GM23338 (cell line): ENCODE data around the gene NUMB. TPM values are rescaled to one million over a fixed set of nuclear protein-coding genes. Genes with fewer than 3 reads are reported as not detected.

Experiments used
- ATAC-seq: fragments of 200-7000 bp; cut with Tn5 transposase; 3 replicates; pipeline ENCODE4 v1.9.1; 2020
- DNase-seq: peaks from one replicate; pipeline ENCODE4 v3.0.0-alpha.2; 2015; ENCODE audit warnings: low spot score
- H2AFZ ChIP-seq: fragments of 200-600 bp; sonication (generic); 2 replicates; pipeline ENCODE4 v1.8.0; 2016; ENCODE audit warnings: antibody characterized with exemption, mild to moderate bottlenecking, moderate library complexity
- H3F3A ChIP-seq: fragments of 200-600 bp; sonication (generic); replicated peaks from 2 replicates; pipeline ENCODE4 v1.8.0; 2017; ENCODE audit warnings: antibody characterized with exemption, mixed run types, low read depth
- H3K27ac ChIP-seq: fragments of 200-600 bp; sonication (generic); 2 replicates; pipeline ENCODE4 v1.6.1; 2016; ENCODE audit warnings: low read depth
- H3K27me3 ChIP-seq: fragments of 200-600 bp; sonication (generic); 2 replicates; pipeline ENCODE4 v1.8.0; 2016; ENCODE audit warnings: mild to moderate bottlenecking, mixed run types, moderate library complexity; ENCODE audit not compliant: insufficient read depth
- H3K36me3 ChIP-seq: fragments of 200-600 bp; sonication (generic); 2 replicates; pipeline ENCODE4 v1.8.0; 2016; ENCODE audit warnings: mild to moderate bottlenecking; ENCODE audit not compliant: insufficient read depth
- H3K4me1 ChIP-seq: fragments of 200-600 bp; sonication (generic); 2 replicates; pipeline ENCODE4 v1.8.0; 2016; ENCODE audit warnings: mild to moderate bottlenecking, moderate library complexity; ENCODE audit not compliant: insufficient read depth
- H3K4me2 ChIP-seq: fragments of 200-600 bp; sonication (generic); 2 replicates; pipeline ENCODE4 v1.7.1; 2017; ENCODE audit warnings: mixed run types
- H3K4me3 ChIP-seq: fragments of 200-600 bp; sonication (generic); 2 replicates; pipeline ENCODE4 v1.6.1; 2016; ENCODE audit warnings: mixed run types
- H3K79me2 ChIP-seq: fragments of 200-600 bp; sonication (generic); replicated peaks from 2 replicates; pipeline ENCODE4 v1.8.0; 2017; ENCODE audit warnings: mild to moderate bottlenecking; ENCODE audit not compliant: insufficient read depth
- H3K9me2 ChIP-seq: fragments of 200-600 bp; sonication (generic); 2 replicates; pipeline ENCODE4 v1.8.0; 2017; ENCODE audit not compliant: insufficient read depth
- H4K20me1 ChIP-seq: fragments of 200-600 bp; sonication (generic); replicated peaks from 2 replicates; pipeline ENCODE4 v1.8.0; 2017; ENCODE audit warnings: mild to moderate bottlenecking; ENCODE audit not compliant: insufficient read depth
- H3K27ac Mint-ChIP-seq: 2 replicates; pipeline ENCODE4 v1.8.0; 2020; ENCODE audit warnings: inconsistent platforms, mild to moderate bottlenecking, moderate library complexity, mixed read lengths
- H3K27me3 Mint-ChIP-seq: 3 replicates; pipeline ENCODE4 v1.8.0; 2022; ENCODE audit warnings: low read depth, mild to moderate bottlenecking, moderate library complexity, mixed read lengths, inconsistent platforms; ENCODE audit not compliant: insufficient read depth, poor library complexity
- H3K36me3 Mint-ChIP-seq: 3 replicates; pipeline ENCODE4 v1.8.0; 2021; ENCODE audit warnings: low read depth, mild to moderate bottlenecking, inconsistent platforms, moderate library complexity, mixed read lengths
- H3K4me1 Mint-ChIP-seq: 3 replicates; pipeline ENCODE4 v1.8.0; 2020; ENCODE audit warnings: mild to moderate bottlenecking, inconsistent platforms, mixed read lengths
- H3K4me3 Mint-ChIP-seq: 3 replicates; pipeline ENCODE4 v1.8.0; 2021; ENCODE audit warnings: moderate library complexity, mild to moderate bottlenecking, inconsistent platforms, mixed read lengths
- H3K9me3 Mint-ChIP-seq: 3 replicates; pipeline ENCODE4 v1.8.0; 2020; ENCODE audit warnings: moderate library complexity, mild to moderate bottlenecking, inconsistent platforms, mixed read lengths
- CREB1 ChIP-seq: fragments of 250-450 bp; sonication (Bioruptor Pico); IDR thresholded peaks from 2 replicates; pipeline ENCODE4 v1.5.0; 2020; ENCODE audit warnings: low read depth, mild to moderate bottlenecking, moderate library complexity
- CTCF ChIP-seq, 2 experiments: fragments of 200-600 bp in 1 of 2; sonication (generic) in 1 of 2; conservative IDR thresholded peaks; 2 replicates each; pipeline versions ENCODE4 v1.5.1 to v1.6.1; 2016 to 2017; ENCODE audit warnings: antibody characterized with exemption in 2 of 2, low read depth in 2 of 2, mild to moderate bottlenecking in 2 of 2, moderate library complexity in 1 of 2
- EZH2 ChIP-seq: fragments of 200-600 bp; sonication (generic); IDR thresholded peaks from one replicate; pipeline ENCODE4 v1.8.0; 2017; ENCODE audit warnings: antibody characterized with exemption, mild to moderate bottlenecking, low read depth; ENCODE audit not compliant: unreplicated experiment
- EZH2phosphoT487 ChIP-seq: fragments of 200-600 bp; sonication (generic); IDR thresholded peaks from one replicate; pipeline ENCODE4 v1.8.1; 2018; ENCODE audit warnings: antibody characterized with exemption; ENCODE audit not compliant: unreplicated experiment
- JUNB ChIP-seq: IDR thresholded peaks from one replicate; pipeline ENCODE4 v1.6.1; 2016; ENCODE audit warnings: antibody characterized with exemption; ENCODE audit not compliant: unreplicated experiment
- NANOG ChIP-seq: IDR thresholded peaks from 2 replicates; pipeline ENCODE4 v1.6.1; 2016; ENCODE audit warnings: antibody characterized with exemption, borderline replicate concordance
- POLR2AphosphoS5 ChIP-seq: IDR thresholded peaks from 2 replicates; pipeline ENCODE4 v1.6.1; 2016; ENCODE audit warnings: antibody characterized with exemption, low read depth
- REST ChIP-seq: IDR thresholded peaks from one replicate; pipeline ENCODE4 v1.6.1; 2018; ENCODE audit warnings: antibody characterized with exemption; ENCODE audit not compliant: unreplicated experiment
- STAT1 ChIP-seq: IDR thresholded peaks from one replicate; pipeline ENCODE4 v1.6.1; 2016; ENCODE audit warnings: antibody characterized with exemption; ENCODE audit not compliant: unreplicated experiment
- ZNF114 ChIP-seq: fragments of 250-450 bp; sonication (Bioruptor Pico); IDR thresholded peaks from 2 replicates; pipeline ENCODE4 v1.5.0; 2020; ENCODE audit warnings: mild to moderate bottlenecking, moderate library complexity
- ZNF331 ChIP-seq: fragments of 250-450 bp; sonication (Bioruptor Pico); IDR thresholded peaks from 2 replicates; pipeline ENCODE4 v1.5.0; 2020; ENCODE audit warnings: low read depth, mild to moderate bottlenecking, moderate library complexity
- polyA plus RNA-seq: library from polyadenylated mRNA; unstranded; fragments of >200 nt; fragmentation: Nextera tagmentation; extraction: Ambion mirVana; gene quantifications from 2 replicates; pipeline ENCODE4 v1.2.1, GENCODE V29; 2016
- total RNA-seq: library from RNA; depleted of rRNA; stranded (reverse); fragments of >200 nt; shearing (Covaris generic); gene quantifications from 2 replicates; pipeline ENCODE4 v1.2.3, GENCODE V29; 2014
- TF ChIP-seq, protein P1 (sequence below): fragments of 250-450 bp; sonication (Bioruptor Pico); IDR thresholded peaks from 2 replicates; pipeline ENCODE4 v1.5.0; 2020; ENCODE audit warnings: mild to moderate bottlenecking, moderate library complexity
- TF ChIP-seq, protein P2 (sequence below): IDR thresholded peaks from 2 replicates; pipeline ENCODE4 v1.6.1; 2016; ENCODE audit warnings: antibody characterized with exemption

Gene NUMB
- total and polyA plus RNA-seq, 2 experiments from 2014 or later = 32.1 to 36.7 TPM

GRCh38 chr14:73375861-73376260 lies 82.5 kb downstream of the NUMB start:
- Histone ChIP-seq H3F3A (no peaks in the 10 kb centered on the region), H3K79me2 (peaks cover 30% of the 10 kb centered on the region), H3K4me3 (no peak overlapping the region), H3K9me2 (no peaks in the 10 kb centered on the region), H3K36me3 (no peaks in the 10 kb centered on the region), H3K4me1 (no peaks in the 10 kb centered on the region), H3K4me2 (no peak overlapping the region), H2AFZ (no peak overlapping the region), H3K27me3 (no peaks in the 10 kb centered on the region), H3K27ac (no peak overlapping the region), H4K20me1 (peaks cover 6% of the 10 kb centered on the region; the same call in 1 of the 2 replicates)
- no peak overlapping the region for H3K4me3 Mint-ChIP-seq
- TF ChIP-seq, protein P1, sequence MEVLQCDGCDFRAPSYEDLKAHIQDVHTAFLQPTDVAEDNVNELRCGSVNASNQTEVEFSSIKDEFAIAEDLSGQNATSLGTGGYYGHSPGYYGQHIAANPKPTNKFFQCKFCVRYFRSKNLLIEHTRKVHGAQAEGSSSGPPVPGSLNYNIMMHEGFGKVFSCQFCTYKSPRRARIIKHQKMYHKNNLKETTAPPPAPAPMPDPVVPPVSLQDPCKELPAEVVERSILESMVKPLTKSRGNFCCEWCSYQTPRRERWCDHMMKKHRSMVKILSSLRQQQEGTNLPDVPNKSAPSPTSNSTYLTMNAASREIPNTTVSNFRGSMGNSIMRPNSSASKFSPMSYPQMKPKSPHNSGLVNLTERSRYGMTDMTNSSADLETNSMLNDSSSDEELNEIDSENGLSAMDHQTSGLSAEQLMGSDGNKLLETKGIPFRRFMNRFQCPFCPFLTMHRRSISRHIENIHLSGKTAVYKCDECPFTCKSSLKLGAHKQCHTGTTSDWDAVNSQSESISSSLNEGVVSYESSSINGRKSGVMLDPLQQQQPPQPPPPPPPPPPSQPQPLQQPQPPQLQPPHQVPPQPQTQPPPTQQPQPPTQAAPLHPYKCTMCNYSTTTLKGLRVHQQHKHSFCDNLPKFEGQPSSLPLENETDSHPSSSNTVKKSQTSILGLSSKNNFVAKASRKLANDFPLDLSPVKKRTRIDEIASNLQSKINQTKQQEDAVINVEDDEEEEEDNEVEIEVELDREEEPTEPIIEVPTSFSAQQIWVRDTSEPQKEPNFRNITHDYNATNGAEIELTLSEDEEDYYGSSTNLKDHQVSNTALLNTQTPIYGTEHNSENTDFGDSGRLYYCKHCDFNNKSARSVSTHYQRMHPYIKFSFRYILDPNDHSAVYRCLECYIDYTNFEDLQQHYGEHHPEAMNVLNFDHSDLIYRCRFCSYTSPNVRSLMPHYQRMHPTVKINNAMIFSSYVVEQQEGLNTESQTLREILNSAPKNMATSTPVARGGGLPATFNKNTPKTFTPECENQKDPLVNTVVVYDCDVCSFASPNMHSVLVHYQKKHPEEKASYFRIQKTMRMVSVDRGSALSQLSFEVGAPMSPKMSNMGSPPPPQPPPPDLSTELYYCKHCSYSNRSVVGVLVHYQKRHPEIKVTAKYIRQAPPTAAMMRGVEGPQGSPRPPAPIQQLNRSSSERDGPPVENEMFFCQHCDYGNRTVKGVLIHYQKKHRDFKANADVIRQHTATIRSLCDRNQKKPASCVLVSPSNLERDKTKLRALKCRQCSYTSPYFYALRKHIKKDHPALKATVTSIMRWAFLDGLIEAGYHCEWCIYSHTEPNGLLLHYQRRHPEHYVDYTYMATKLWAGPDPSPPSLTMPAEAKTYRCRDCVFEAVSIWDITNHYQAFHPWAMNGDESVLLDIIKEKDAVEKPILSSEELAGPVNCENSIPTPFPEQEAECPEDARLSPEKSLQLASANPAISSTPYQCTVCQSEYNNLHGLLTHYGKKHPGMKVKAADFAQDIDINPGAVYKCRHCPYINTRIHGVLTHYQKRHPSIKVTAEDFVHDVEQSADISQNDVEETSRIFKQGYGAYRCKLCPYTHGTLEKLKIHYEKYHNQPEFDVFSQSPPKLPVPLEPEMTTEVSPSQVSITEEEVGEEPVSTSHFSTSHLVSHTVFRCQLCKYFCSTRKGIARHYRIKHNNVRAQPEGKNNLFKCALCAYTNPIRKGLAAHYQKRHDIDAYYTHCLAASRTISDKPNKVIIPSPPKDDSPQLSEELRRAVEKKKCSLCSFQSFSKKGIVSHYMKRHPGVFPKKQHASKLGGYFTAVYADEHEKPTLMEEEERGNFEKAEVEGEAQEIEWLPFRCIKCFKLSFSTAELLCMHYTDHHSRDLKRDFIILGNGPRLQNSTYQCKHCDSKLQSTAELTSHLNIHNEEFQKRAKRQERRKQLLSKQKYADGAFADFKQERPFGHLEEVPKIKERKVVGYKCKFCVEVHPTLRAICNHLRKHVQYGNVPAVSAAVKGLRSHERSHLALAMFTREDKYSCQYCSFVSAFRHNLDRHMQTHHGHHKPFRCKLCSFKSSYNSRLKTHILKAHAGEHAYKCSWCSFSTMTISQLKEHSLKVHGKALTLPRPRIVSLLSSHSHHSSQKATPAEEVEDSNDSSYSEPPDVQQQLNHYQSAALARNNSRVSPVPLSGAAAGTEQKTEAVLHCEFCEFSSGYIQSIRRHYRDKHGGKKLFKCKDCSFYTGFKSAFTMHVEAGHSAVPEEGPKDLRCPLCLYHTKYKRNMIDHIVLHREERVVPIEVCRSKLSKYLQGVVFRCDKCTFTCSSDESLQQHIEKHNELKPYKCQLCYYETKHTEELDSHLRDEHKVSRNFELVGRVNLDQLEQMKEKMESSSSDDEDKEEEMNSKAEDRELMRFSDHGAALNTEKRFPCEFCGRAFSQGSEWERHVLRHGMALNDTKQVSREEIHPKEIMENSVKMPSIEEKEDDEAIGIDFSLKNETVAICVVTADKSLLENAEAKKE (CRISPR knock-in tag) = no peak
- TF ChIP-seq POLR2AphosphoS5 = no peak
- no peak for TF ChIP-seq STAT1
- no peak for TF ChIP-seq JUNB
- TF ChIP-seq REST = no peak
- TF ChIP-seq CREB1 = no peak
- no peak for TF ChIP-seq EZH2
- no peak for TF ChIP-seq EZH2phosphoT487
- no peak for TF ChIP-seq NANOG
- TF ChIP-seq, protein P2, sequence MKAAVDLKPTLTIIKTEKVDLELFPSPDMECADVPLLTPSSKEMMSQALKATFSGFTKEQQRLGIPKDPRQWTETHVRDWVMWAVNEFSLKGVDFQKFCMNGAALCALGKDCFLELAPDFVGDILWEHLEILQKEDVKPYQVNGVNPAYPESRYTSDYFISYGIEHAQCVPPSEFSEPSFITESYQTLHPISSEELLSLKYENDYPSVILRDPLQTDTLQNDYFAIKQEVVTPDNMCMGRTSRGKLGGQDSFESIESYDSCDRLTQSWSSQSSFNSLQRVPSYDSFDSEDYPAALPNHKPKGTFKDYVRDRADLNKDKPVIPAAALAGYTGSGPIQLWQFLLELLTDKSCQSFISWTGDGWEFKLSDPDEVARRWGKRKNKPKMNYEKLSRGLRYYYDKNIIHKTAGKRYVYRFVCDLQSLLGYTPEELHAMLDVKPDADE = no peak
- TF ChIP-seq CTCF (conservative IDR thresholded peaks at IDR 0.05; ENCODE audit: low read depth in 2 of 2) = no peak
- no peak for TF ChIP-seq ZNF331 (CRISPR knock-in tag)
- no peak for TF ChIP-seq ZNF114
- no peaks in the 10 kb centered on the region for H3K9me3 Mint-ChIP-seq
- H3K36me3 Mint-ChIP-seq = no peaks in the 10 kb centered on the region
- DNase-seq (no peak), ATAC-seq (no peak)
- H3K4me1 Mint-ChIP-seq = peaks cover 3% of the 10 kb centered on the region; the same call in 2 of the 3 replicates
- peaks cover 8% of the 10 kb centered on the region for H3K27me3 Mint-ChIP-seq
- H3K27ac Mint-ChIP-seq = no peak overlapping the region
